Measurements from ENCODE around the gene TMEM14A.

The TMEM14A gene

DNA sequence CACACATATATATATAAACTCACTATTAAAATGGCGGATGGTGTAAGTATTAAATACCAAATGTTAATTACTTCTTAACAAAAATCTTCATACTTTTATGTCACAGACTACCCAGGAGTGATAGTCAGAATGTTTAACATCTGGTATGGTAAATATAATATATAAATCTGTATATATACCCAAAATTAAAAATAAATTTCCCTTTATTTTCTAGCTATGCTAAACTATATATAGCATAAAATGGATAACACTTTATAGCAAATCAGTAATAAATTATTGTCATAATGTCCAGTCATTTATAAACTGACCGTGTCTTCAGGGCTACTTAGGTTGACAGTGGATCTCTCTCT is 55.3 kb downstream of the TMEM14A start:
- no peak for TF ChIP-seq POU2F2 (IDR thresholded peaks at IDR 0.05; ENCODE audit: low read depth, low read length)
- no peak for TF ChIP-seq POLR2AphosphoS5 (IDR thresholded peaks at IDR 0.05; ENCODE audit: low read depth, low read length)
- no peak for TF ChIP-seq TAF1 (IDR thresholded peaks at IDR 0.05; ENCODE audit: low read depth, low read length)
- no peak for TF ChIP-seq POLR2A (IDR thresholded peaks at IDR 0.05; ENCODE audit: low read depth, low read length)
- TF ChIP-seq SPI1 (IDR thresholded peaks at IDR 0.05; ENCODE audit: low read depth, low read length), result no peak
- TF ChIP-seq PAX5 (IDR thresholded peaks at IDR 0.05; ENCODE audit: insufficient read depth, low read length, severe bottlenecking), result no peak

DNA sequence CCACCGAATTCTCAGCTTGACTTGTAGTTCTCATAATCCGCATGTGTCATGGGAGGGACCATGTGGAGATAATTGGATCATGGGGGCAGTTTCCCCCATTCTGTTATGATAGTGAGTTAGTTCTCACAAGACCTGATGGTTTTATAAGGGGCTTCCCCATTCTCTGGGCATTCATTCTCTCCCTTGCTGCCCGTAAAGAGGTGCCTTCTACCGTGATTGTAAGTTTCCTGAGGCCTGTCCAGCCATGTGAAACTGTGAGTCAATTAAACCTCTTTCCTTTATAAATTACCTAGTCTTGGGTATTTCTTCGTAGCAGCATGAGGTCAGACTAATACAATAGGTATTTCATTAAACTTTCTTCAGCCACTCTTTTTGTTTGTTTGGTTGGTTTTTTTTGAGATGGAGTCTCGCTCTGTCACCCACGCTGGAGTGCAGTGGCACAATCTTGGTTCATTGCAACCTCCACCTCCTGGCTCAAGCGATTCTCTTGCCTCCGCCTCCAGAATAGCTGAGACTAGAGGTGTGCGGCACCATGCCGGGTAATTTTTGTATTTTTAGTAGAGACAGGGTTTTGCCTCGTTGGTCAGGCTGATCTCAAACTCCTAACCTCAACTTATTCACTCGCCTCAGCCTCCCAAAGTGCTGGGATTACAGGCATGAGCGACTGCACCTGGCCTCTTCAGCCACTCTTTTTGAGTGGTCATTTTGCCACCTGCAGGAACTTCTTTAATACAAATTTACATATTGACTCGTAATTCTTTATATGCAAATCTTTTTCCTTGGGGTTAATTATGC is 56.0 kb downstream of the TMEM14A start:
- FAIRE-seq (no peak), DNase-seq (ENCODE audit: insufficient read length, low spot score) (no peak)
- TF ChIP-seq POLR2AphosphoS5 (IDR thresholded peaks at IDR 0.05; ENCODE audit: low read depth, low read length) (no peak), TAF1 (IDR thresholded peaks at IDR 0.05; ENCODE audit: low read depth, low read length) (no peak), POU2F2 (IDR thresholded peaks at IDR 0.05; ENCODE audit: low read depth, low read length) (no peak), SPI1 (IDR thresholded peaks at IDR 0.05; ENCODE audit: low read depth, low read length) (no peak), POLR2A (IDR thresholded peaks at IDR 0.05; ENCODE audit: low read depth, low read length) (no peak), PAX5 (IDR thresholded peaks at IDR 0.05; ENCODE audit: insufficient read depth, low read length, severe bottlenecking) (no peak)

More for the DNA sequence above, 55.3 kb downstream of the TMEM14A start:
- no peak for DNase-seq (ENCODE audit: insufficient read length, low spot score)
- FAIRE-seq, result no peak

DNA sequence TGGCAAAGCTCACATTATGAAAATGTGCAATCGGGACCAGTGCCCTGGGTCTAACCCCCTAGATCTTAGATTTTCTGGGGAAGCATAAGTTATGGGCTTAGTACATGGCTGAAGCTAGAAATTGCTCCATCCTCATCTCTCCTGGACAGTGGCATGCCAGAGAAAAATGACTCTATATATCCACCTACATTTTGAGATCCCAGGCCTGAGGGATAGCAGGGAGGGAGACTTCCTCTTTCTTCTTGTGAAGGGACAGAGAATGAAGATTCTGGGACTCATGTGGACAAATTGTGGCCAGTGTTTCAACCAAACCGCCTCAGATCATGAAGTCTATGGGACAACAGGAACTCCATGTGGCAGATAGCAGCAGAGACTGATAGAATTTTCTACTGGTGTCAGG is 57.0 kb downstream of the TMEM14A start:
- no peak for FAIRE-seq
- no peak for DNase-seq (ENCODE audit: insufficient read length, low spot score)
- TF ChIP-seq POU2F2 (IDR thresholded peaks at IDR 0.05; ENCODE audit: low read depth, low read length), result no peak
- TF ChIP-seq SPI1 (IDR thresholded peaks at IDR 0.05; ENCODE audit: low read depth, low read length), result peak; percentile 14; the same call in 1 of the 2 replicates

DNA sequence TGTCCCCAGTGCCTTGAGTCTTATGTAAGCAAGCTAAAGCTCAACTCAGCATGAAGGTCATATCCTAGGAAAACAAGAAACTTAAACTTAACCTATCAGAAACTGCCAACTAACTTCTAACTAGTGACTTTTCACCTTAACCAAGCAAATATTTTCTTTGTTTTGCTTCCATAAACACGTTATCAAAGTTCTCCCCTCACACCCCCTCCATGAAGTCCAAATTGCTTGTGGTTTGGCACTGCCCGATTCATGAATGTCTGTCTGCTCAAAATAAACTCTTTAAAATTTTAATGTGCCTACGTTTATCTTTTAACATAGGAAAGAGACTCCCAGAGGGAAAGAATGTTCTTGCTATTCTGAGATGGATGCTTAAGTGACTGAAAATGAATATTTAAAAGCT is 57.5 kb downstream of the TMEM14A start:
- TF ChIP-seq POLR2AphosphoS5 (IDR thresholded peaks at IDR 0.05; ENCODE audit: low read depth, low read length), result no peak
- TF ChIP-seq TAF1 (IDR thresholded peaks at IDR 0.05; ENCODE audit: low read depth, low read length), result no peak
- TF ChIP-seq PAX5 (IDR thresholded peaks at IDR 0.05; ENCODE audit: insufficient read depth, low read length, severe bottlenecking), result no peak
- no peak for TF ChIP-seq POU2F2 (IDR thresholded peaks at IDR 0.05; ENCODE audit: low read depth, low read length)
- FAIRE-seq (no peak), DNase-seq (ENCODE audit: insufficient read length, low spot score) (no peak)

DNA sequence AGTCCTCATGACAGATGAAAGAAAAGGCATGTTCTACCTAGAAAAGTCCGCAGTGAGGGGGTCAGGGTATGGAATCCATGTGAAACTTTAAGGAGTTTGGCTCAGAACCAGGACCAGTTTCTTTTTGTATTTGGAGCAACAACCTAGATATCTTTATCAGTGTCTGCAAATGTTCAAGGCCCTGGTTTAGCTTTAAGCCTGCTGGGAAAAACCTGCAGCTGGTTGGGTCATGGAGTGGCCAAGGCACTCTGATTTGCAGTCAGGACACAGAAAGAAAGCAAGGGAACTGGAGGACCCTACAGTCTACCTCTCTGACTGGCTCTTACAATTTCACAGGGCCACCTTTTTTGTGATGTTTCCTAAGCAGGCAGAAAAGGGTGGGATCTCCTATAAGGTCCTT is 58.7 kb downstream of the TMEM14A start:
- FAIRE-seq (no peak), DNase-seq (ENCODE audit: insufficient read length, low spot score) (no peak)
- TF ChIP-seq PAX5 (IDR thresholded peaks at IDR 0.05; ENCODE audit: insufficient read depth, low read length, severe bottlenecking) (no peak), POLR2AphosphoS5 (IDR thresholded peaks at IDR 0.05; ENCODE audit: low read depth, low read length) (no peak)

DNA sequence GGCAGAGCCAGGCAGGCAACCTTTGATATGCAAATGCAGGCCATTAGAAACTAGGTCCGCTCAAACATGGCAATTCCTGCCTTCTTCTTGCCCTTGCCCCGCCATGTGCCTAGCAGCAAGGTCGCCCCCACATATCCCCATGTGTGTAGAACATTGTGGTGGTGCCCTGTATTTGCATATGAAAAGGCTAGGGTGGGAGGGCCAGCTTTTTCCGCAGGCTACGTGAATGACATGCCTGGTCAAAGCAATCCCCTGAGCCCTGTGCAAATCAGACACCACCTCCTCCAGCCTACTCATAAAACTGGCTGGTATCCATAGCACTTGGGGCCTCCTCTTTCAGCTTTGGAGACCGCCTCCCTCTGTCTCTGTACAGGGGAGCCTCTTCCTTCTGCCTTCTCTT is 60.8 kb downstream of the TMEM14A start:
- DNase-seq (ENCODE audit: insufficient read length, low spot score) (no peak), FAIRE-seq (no peak)
- TF ChIP-seq TAF1 (IDR thresholded peaks at IDR 0.05; ENCODE audit: low read depth, low read length) (no peak), SPI1 (IDR thresholded peaks at IDR 0.05; ENCODE audit: low read depth, low read length) (no peak), POLR2AphosphoS5 (IDR thresholded peaks at IDR 0.05; ENCODE audit: low read depth, low read length) (no peak), POU2F2 (IDR thresholded peaks at IDR 0.05; ENCODE audit: low read depth, low read length) (no peak), POLR2A (IDR thresholded peaks at IDR 0.05; ENCODE audit: low read depth, low read length) (no peak), PAX5 (IDR thresholded peaks at IDR 0.05; ENCODE audit: insufficient read depth, low read length, severe bottlenecking) (no peak)

DNA sequence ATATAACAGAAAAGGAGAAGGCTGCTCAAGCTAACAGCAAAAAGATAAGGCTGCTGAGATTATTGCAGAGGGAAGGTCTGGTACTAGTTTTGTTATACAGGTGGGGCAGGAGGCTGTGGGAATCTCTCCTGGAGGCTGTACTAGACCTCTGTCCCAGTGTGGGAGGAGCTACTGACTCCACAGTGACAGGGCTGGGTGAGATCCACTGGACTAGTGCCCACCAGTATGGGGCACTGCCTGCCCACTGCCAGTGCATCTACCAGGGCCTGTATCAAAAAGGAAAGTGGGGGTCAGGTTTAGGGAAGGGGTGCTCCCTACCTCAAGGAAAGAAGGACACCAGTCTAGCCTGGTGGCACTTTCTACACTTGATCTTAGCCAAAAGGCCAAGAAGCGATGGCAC is 62.3 kb downstream of the TMEM14A start:
- no peak for TF ChIP-seq TAF1 (IDR thresholded peaks at IDR 0.05; ENCODE audit: low read depth, low read length)
- no peak for DNase-seq (ENCODE audit: insufficient read length, low spot score)
- FAIRE-seq, result no peak

DNA sequence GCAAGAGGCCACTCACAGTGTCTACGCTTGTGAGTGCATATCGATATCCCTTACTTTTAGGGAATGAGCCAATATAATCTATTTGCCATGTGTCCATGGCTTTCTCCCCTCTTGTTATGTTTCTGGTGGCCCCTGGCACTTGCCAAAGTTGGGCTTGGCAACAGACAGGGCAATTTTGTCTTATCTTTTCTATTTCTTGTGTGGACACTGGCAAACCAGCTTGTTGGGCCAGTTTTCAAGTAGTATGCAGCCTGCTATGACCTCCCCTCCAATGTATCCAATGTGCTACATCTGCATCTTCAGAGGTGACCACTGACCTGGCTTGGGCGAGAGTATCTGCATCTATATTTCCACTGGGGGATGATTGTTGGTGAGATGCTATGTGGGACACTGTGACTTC is 63.2 kb downstream of the TMEM14A start:
- DNase-seq (ENCODE audit: insufficient read length, low spot score) (no peak), FAIRE-seq (no peak)
- no peak for TF ChIP-seq POLR2A (IDR thresholded peaks at IDR 0.05; ENCODE audit: low read depth, low read length)
- no peak for TF ChIP-seq POLR2AphosphoS5 (IDR thresholded peaks at IDR 0.05; ENCODE audit: low read depth, low read length)
- TF ChIP-seq PAX5 (IDR thresholded peaks at IDR 0.05; ENCODE audit: insufficient read depth, low read length, severe bottlenecking), result no peak
- TF ChIP-seq POU2F2 (IDR thresholded peaks at IDR 0.05; ENCODE audit: low read depth, low read length), result no peak
- no peak for TF ChIP-seq TAF1 (IDR thresholded peaks at IDR 0.05; ENCODE audit: low read depth, low read length)
- TF ChIP-seq SPI1 (IDR thresholded peaks at IDR 0.05; ENCODE audit: low read depth, low read length), result no peak

DNA sequence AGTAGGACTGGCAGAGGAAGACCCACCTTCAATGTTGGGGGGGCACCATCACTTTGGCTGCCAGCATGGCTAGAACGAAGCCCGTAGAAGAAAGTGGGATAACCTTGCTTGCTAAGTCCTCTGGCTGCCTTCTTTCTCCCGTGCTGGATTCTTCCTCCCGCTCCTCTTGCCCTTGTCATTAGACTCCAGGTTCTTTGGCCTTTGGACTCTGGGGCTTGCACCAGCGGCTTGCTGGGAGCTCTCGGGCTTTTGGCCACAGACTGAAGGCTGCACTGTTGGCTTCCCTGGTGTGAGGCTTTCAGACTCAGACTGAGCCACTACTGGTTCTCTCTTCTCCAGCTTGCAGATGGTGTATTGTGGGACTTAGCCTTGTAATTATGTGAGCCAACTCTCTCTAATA is 64.2 kb downstream of the TMEM14A start:
- no peak for FAIRE-seq
- DNase-seq (ENCODE audit: insufficient read length, low spot score), result no peak
- no peak for TF ChIP-seq POLR2A (IDR thresholded peaks at IDR 0.05; ENCODE audit: low read depth, low read length)
- TF ChIP-seq SPI1 (IDR thresholded peaks at IDR 0.05; ENCODE audit: low read depth, low read length), result no peak
- TF ChIP-seq PAX5 (IDR thresholded peaks at IDR 0.05; ENCODE audit: insufficient read depth, low read length, severe bottlenecking), result no peak
- TF ChIP-seq POU2F2 (IDR thresholded peaks at IDR 0.05; ENCODE audit: low read depth, low read length), result no peak
- no peak for TF ChIP-seq POLR2AphosphoS5 (IDR thresholded peaks at IDR 0.05; ENCODE audit: low read depth, low read length)
- TF ChIP-seq TAF1 (IDR thresholded peaks at IDR 0.05; ENCODE audit: low read depth, low read length), result no peak

DNA sequence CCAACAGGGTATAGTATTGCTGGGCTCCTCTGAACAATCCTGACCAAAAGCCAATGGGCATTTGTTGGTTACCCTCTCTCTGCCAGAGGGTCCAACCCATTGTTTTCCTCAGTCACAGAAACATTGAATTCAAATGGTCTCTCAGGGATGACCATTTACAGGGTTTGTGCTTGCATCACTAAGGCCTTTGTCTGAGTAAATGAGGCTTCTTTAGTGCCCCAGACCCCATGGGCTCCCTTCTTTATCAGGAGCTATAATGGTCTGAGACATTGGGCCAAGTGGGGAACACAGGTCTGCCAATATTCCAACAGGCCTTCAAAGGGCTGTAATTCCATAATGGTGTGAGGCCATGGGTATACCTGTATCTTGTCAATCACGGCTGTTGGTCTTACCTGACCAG is 65.2 kb downstream of the TMEM14A start:
- FAIRE-seq (no peak), DNase-seq (ENCODE audit: insufficient read length, low spot score) (no peak)
- TF ChIP-seq POLR2AphosphoS5 (IDR thresholded peaks at IDR 0.05; ENCODE audit: low read depth, low read length) (no peak), POLR2A (IDR thresholded peaks at IDR 0.05; ENCODE audit: low read depth, low read length) (no peak), PAX5 (IDR thresholded peaks at IDR 0.05; ENCODE audit: insufficient read depth, low read length, severe bottlenecking) (no peak), POU2F2 (IDR thresholded peaks at IDR 0.05; ENCODE audit: low read depth, low read length) (no peak), SPI1 (IDR thresholded peaks at IDR 0.05; ENCODE audit: low read depth, low read length) (no peak), TAF1 (IDR thresholded peaks at IDR 0.05; ENCODE audit: low read depth, low read length) (no peak)

Measured in GM12891 (cell line).